ENCODE measurements around the gene SIGLEC9. TPM values are rescaled to one million over a fixed set of nuclear protein-coding genes. Genes with fewer than 3 reads are reported as not detected.

The SIGLEC9 gene
- total and polyA plus RNA-seq, 2 of the 8 experiments (the other 6 are each of a cell fraction or from before 2014, with no cell fraction given): not detected

DNA sequence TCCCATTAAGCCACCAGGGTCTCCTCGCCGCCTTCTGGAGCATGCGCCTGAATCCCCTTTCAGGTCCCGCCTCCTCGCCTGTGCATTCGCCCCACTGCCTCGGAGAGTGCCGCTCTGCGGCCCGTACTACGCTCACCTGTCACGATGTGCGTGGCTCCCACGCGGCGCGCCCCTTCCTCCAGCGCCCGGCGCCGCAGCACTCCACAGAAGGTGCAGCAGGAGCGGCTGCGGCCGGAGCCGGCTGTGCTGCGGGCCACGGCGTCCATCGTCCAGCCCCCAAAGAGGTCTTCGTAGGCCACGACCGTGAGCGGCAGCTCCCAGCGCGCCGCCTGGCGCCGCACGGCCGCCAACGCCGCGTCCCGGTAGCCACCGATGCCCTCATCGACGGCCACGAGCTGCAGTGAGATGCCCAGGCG is 20.8 kb upstream of the SIGLEC9 start:
- Histone ChIP-seq H2AK5ac (ENCODE audit: low read depth, low read length) (no peak overlapping the region), H3K18ac (ENCODE audit: extremely low read depth, low read length) (no peak overlapping the region), H2AFZ (ENCODE audit: low read length) (no peak overlapping the region), H3K9me3 (ENCODE audit: insufficient read depth in 2 of 2, low read depth in 1 of 2, low read length in 1 of 2) (no peaks in the 10 kb centered on the region), H3K23me2 (ENCODE audit: low read depth, low read length) (peaks cover 11% of the 10 kb centered on the region; the same call in 1 of the 2 replicates), H3K4me3 (ENCODE audit: extremely low read depth in 1 of 4, insufficient read depth in 2 of 4, low read depth in 3 of 4, low read length in 4 of 4) (no peak overlapping the region), H4K8ac (ENCODE audit: extremely low read depth, insufficient read depth, low read length) (no peak overlapping the region), H4K20me1 (replicated peaks in 1 of 2; ENCODE audit: control insufficient read depth in 1 of 2, insufficient read depth in 2 of 2, low read length in 2 of 2) (peaks cover 2 to 8% of the 10 kb centered on the region in 2 experiments), H2BK5ac (ENCODE audit: low read depth, low read length) (no peak overlapping the region), H2BK20ac (ENCODE audit: low read length) (no peak overlapping the region), H3K79me1 (ENCODE audit: low read depth, low read length) (peaks cover 6% of the 10 kb centered on the region), H3K14ac (ENCODE audit: insufficient read length) (no peak overlapping the region), H3K36me3 (ENCODE audit: control insufficient read depth in 2 of 4, insufficient read depth in 4 of 4, low read length in 3 of 4) (peaks cover 0 to 7% (median 1%) of the 10 kb centered on the region in 4 experiments; a peak in 4 of 8 replicates), H2BK15ac (ENCODE audit: low read length) (no peak overlapping the region), H4K91ac (replicated peaks; ENCODE audit: insufficient read length, low read length) (no peak overlapping the region), H3K56ac (replicated peaks; ENCODE audit: insufficient read length, low read depth, low read length) (no peak overlapping the region), H3K4me1 (replicated peaks in 1 of 4; ENCODE audit: control insufficient read depth in 3 of 4, insufficient read depth in 4 of 4, low read length in 3 of 4) (peaks cover 0 to 6% (median 0%) of the 10 kb centered on the region in 4 experiments; a peak in 3 of 7 replicates), H2BK120ac (replicated peaks; ENCODE audit: low read depth, low read length) (no peak overlapping the region), H3K4ac (replicated peaks; ENCODE audit: insufficient read length, low read depth, low read length) (no peak overlapping the region), H2BK12ac (ENCODE audit: low read depth, low read length) (no peak overlapping the region), H3K27me3 (replicated peaks in 1 of 4; ENCODE audit: control insufficient read depth in 3 of 4, extremely low read depth in 1 of 4, insufficient read depth in 3 of 4, low read length in 3 of 4) (no peaks in the 10 kb centered on the region), H3K23ac (ENCODE audit: insufficient read length) (no peak overlapping the region), H4K5ac (ENCODE audit: insufficient read length, low read depth, low read length) (no peak overlapping the region), H3K27ac (ENCODE audit: low read depth, low read length) (no peak overlapping the region), H3K9ac (replicated peaks in 1 of 4; ENCODE audit: extremely low read depth in 1 of 4, low read depth in 3 of 4, low read length in 3 of 4) (no peak overlapping the region), H3K4me2 (ENCODE audit: insufficient read depth in 1 of 2, low read depth in 2 of 2, low read length in 2 of 2) (no peak overlapping the region), H3K79me2 (ENCODE audit: control insufficient read depth in 1 of 2, insufficient read depth in 2 of 2, low read length in 2 of 2) (no peaks in the 10 kb centered on the region)
- ChIA-PET CTCF (ENCODE audit: partially characterized antibody) (interaction anchor here (1.0 to 2.0 kb wide), 2 partner anchors 8 to 196 kb away, joined by 3 to 11 read pairs; no protein-coding TSS in a partner anchor), POLR2A (ENCODE audit: partially characterized antibody) (no interaction called here)
- 92% methylated on average over 34 of the region's 49 CpGs; no CpG with 5 or more reads in 1 of the 2 experiments for WGBS, 2 experiments (ENCODE audit: extremely low coverage in 1 of 2, insufficient coverage in 1 of 2, insufficient read length in 1 of 2, insufficient replicate concordance in 2 of 2, low coverage in 1 of 2, low lambda C conversion rate in 2 of 2, missing lambda C conversion rate in 1 of 2)
- FAIRE-seq (no peak), DNase-seq (ENCODE audit: low read depth in 1 of 2, low spot score in 2 of 2) (no peak)
- TF ChIP-seq, protein P1, sequence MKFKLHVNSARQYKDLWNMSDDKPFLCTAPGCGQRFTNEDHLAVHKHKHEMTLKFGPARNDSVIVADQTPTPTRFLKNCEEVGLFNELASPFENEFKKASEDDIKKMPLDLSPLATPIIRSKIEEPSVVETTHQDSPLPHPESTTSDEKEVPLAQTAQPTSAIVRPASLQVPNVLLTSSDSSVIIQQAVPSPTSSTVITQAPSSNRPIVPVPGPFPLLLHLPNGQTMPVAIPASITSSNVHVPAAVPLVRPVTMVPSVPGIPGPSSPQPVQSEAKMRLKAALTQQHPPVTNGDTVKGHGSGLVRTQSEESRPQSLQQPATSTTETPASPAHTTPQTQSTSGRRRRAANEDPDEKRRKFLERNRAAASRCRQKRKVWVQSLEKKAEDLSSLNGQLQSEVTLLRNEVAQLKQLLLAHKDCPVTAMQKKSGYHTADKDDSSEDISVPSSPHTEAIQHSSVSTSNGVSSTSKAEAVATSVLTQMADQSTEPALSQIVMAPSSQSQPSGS (IDR thresholded peaks at IDR 0.05; ENCODE audit: low read length): no peak
- TF ChIP-seq CEBPB (IDR thresholded peaks at IDR 0.05; ENCODE audit: low read depth, low read length) (no peak), NANOG (IDR thresholded peaks at IDR 0.05; ENCODE audit: insufficient read depth, low read depth, low read length, poor library complexity, severe bottlenecking) (no peak), ZNF274 (IDR thresholded peaks at IDR 0.05; ENCODE audit: borderline replicate concordance, extremely low read depth, low read length) (no peak), RNF2 (IDR thresholded peaks at IDR 0.05; ENCODE audit: borderline replicate concordance, low read depth, low read length, missing control alignments, poor library complexity, severe bottlenecking) (no peak), CBX5 (IDR thresholded peaks at IDR 0.05; ENCODE audit: low read depth, low read length) (no peak), KDM4A (IDR thresholded peaks at IDR 0.05; ENCODE audit: low read depth, low read length, severe bottlenecking) (no peak), HDAC6 (IDR thresholded peaks at IDR 0.05; ENCODE audit: low read depth, low read length) (no peak)

Data from H1 (cell line).